Islet of Langerhans (tissue), 1 donor: Measurements from ENCODE around the gene KLC1.
"Not testable (repeated sequence)": the region's sequence is repeated elsewhere in the genome, so short reads cannot be mapped to it uniquely, and the experiment has no call there.

Experiments
- FAIRE-seq: peaks from one replicate; lab custom pipeline; 2011; peaks lifted over from hg19 to GRCh38; lab: Jason Lieb, UNC

Gene KLC1

DNA sequence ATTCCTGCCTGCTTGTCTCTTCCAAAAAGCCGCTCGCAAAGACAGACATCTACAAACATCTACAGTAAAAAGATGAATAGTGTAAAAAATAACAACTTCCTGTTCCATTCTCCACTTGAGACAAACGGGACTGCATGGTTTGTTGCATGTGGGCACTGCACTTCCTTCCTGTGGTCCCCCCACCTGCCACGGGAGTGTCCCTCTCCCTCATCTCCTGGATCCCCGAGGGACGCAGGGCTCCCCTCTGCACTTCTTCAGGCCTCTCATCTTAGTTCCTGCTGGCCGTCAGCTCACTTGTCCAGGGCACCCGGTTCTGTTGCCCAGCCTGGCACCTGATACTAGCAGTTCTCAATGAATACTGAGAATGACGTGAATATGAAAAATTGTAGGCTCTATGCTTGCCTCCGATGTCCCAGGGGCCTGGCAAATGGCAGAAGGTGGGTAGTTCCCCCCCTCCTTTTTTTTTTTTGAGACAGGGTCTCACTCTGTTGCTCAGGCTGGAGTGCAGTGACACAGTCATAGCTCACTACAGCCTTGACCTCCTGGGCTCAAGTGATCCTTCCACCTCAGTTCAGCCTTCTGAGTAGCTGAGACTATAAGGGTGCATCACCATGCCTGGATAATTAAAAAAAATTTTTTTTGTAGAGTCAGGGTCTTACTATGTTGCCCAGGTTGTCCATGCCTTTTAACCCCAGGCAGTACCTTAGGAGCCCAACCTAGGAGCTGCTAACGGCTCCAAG is 3.5 kb upstream of the KLC1 start:
- FAIRE-seq: no peak

- no peak for FAIRE-seq
These were observed 2.7 kb upstream of the KLC1 start for GRCh38 chr14:103626146-103626850.

DNA sequence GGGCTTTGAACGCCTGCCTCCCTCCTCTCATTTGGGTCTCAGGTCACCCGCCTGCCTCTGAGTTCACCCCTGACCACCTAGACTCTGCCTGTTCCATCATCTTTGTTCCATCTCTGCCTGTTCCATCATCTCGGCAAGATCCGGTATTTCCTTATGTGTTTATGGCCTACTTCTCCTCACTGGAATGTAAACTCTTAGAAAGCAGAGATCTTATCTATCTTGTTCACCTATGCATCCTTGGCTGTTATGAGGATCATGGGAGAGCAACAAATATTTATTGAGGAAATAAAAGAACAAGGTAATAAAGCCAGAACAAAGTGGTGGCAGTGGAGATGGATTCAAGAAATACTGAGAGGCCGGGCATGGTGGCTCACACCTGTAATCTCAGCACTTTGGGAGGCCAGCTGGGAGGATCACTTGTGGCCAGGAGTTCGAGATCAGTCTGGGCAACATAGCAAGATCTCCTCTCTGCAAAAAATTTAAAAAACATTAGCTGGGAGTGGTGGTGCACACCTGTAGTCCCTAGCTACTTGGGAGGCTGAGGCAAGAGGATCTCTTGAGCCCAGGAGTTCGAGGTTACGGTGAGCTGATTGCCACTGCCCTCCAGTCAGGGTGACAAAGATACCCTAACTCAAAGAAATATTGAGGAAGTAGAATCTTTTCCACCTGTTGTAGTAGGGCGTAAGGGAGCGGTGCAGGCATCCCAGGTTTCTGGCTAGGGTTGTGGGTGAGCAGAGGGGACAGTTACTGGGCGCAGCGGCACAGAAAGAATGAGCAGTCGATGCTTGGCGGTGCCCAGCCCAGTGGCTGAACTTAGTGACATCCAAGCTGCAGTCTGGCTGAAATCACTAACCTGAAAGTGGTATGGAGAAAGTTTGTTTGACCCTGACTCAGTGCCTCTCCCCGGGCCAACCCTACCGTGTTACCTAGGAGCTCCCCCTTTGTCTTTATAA is 1.7 kb upstream of the KLC1 start:
- no peak for FAIRE-seq

DNA sequence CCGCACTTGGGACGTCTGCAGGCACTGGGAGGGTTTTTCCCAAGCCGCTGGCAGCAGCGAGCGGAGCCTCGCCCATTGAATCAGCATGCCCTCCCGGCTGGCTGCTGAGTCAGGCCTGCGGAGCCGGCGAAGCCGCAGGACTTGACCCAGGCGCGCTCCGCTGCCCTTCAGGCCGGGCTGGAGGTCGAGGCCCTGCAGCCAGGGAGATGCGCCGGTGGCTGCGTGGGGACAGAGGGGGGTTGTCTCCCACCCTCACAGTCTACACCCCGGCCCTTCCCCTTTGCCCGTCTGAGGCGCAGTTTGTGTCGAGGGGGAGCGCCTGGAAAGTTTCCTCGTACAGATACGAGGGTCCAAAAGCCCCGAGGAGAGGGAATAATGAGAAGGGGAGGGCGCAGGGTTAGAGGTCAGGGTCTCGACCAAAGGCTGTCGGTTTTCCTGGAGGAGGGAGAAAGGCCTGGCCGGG is 759 bp upstream of the KLC1 start:
- no peak for FAIRE-seq

- no peak for FAIRE-seq
These were observed 601 bp downstream of the KLC1 start for GRCh38 chr14:103629503-103630121.

DNA sequence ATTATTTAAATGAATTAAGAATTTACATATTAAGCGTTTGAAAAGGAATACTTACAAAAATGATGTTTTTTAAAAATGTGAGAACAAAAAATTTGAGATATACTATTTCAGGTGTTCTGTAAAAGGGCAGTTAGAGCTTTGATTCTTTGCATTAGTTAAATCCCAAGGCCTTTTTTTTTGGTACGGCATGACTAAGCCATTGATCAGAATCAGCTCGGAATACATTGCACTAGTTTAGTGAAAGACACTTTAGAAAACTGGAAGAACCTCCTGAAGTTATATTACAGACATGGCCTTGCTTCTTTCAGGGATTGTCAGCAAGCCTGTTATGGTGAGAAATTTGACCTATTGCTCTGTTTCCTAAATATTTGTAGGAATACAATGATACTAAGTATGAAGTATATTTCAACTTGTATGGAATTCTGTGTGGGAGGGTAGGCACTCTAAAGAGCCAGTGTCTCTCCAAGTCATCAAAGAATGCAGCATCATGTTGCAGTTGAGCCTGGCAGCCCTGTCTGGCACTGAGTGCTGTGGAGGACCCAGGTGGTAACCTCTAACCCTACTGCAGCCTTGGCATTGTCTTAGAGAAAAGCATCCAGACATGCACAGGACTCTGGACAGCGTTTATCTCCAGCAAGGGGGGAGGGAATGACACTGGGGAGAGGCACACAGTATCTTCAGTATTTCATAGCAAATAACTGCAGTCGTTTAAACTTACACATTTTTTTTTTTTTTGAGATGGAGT is 1.5 kb downstream of the KLC1 start:
- no peak for FAIRE-seq

GRCh38 chr14:103633391-103633790 is 4.4 kb downstream of the KLC1 start:
- FAIRE-seq: no peak

- FAIRE-seq: no peak
These were observed 5.1 kb downstream of the KLC1 start for GRCh38 chr14:103634156-103634555.

DNA sequence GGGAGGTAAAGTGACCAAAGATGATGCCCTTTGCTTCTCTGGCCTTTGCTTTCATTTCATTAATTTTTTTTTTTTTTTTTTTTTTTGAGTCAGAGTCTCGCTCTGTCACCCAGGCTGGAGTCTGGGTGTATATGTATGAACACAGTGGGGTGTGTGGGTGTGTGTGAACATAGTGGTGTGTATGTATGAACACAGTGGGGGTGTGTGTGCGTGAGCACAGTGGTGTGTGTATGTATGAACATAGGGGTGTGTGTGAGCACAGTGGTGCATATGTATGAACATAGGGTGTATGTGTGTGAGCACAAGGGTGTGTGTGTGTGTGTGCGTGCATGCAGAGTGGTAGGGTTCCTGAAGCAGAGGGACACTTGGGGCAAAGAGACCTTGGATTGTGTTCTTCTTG is 9.6 kb downstream of the KLC1 start:
- no peak for FAIRE-seq

GRCh38 chr14:103641161-103641560 is 12.2 kb downstream of the KLC1 start:
- no peak for FAIRE-seq

- FAIRE-seq: no peak
These were observed 17.2 kb downstream of the KLC1 start for GRCh38 chr14:103646189-103646588.

GRCh38 chr14:103649001-103649400 is 20.0 kb downstream of the KLC1 start:
- no peak for FAIRE-seq

DNA sequence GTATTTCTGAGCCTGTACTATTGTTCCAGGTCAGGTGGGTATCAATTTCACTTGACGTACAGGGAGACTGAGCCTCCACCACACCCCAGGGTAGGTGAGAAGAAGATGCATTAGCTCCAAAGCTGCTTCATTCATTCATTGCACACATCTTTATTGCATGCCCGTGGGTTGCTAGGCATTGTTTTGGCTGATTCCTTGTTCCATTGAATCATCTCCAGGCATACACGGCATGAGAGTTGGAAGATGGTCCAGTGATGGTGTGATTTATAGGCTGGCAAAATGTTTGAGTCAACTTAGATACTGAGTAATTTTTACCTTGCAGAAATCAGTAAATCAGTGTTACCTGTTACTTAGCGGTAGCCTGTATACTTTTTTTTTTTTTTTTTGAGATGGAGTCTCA is 21.2 kb downstream of the KLC1 start:
- FAIRE-seq: no peak

- FAIRE-seq: no peak
These were observed 22.6 kb downstream of the KLC1 start for GRCh38 chr14:103651585-103651984.

GRCh38 chr14:103652806-103653205 is 23.8 kb downstream of the KLC1 start:
- FAIRE-seq: no peak

GRCh38 chr14:103653336-103653735 is 24.3 kb downstream of the KLC1 start:
- FAIRE-seq: not testable (repeated sequence)

GRCh38 chr14:103653805-103654204 is 24.8 kb downstream of the KLC1 start:
- no peak for FAIRE-seq

DNA sequence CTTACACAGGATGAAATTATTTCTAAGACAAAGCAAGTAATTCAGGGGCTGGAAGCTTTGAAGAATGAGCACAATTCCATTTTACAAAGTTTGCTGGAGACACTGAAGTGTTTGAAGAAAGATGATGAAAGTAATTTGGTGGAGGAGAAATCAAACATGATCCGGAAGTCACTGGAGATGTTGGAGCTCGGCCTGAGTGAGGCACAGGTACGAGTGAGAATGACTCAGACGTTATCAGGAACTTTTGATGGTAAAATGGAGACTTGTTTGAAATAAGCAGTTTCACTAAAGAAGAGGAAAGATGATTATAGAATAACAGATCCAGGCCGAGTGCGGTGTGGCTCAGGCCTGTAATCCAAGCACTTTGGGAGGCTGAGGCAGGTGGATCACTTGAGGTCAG is 25.6 kb downstream of the KLC1 start:
- no peak for FAIRE-seq

- FAIRE-seq: no peak
These were observed 27.2 kb downstream of the KLC1 start for GRCh38 chr14:103656031-103656755.

GRCh38 chr14:103656756-103657133 is 27.7 kb downstream of the KLC1 start:
- FAIRE-seq: no peak

DNA sequence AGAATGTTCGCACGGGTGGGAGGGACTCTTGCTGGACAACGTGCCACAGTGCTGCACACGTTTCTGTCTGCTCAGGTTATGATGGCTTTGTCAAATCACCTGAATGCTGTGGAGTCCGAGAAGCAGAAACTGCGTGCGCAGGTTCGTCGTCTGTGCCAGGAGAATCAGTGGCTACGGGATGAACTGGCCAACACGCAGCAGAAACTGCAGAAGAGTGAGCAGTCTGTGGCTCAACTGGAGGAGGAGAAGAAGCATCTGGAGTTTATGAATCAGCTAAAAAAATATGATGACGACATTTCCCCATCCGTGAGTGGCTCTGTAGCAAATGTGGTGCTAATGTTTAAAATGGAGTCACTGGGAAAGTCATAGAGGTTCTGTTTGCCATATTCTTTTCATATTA is 28.5 kb downstream of the KLC1 start:
- no peak for FAIRE-seq
